Activated T-helper 2 cell treated with anti-CD3 and anti-CD28 coated beads, Interferon-gamma antibody, Interleukin-2, Interleukin-4, amounts not matched to agents 10 μg/mL and 5 μg/mL and 100 μg/mL, durations not matched to agents 14 hours and 24 hours and 36 hours (primary cell): ENCODE data around the gene RPL22. TPM values are rescaled to one million over a fixed set of nuclear protein-coding genes. Genes with fewer than 3 reads are reported as not detected.

Experiments used
- DNase-seq: peaks from one replicate; pipeline ENCODE4 v3.0.0; 2021; ENCODE audit warnings: low spot score
- H3K27ac Mint-ChIP-seq: one replicate; pipeline ENCODE4 v1.8.0; 2021; ENCODE audit warnings: mixed read lengths
- H3K27me3 Mint-ChIP-seq: one replicate; pipeline ENCODE4 v1.8.0; 2021; ENCODE audit warnings: low read depth, mixed read lengths
- H3K36me3 Mint-ChIP-seq: one replicate; pipeline ENCODE4 v1.8.0; 2021; ENCODE audit warnings: low read depth, mixed read lengths
- H3K4me1 Mint-ChIP-seq: one replicate; pipeline ENCODE4 v1.8.0; 2021; ENCODE audit warnings: low read depth, mixed read lengths
- H3K4me3 Mint-ChIP-seq: one replicate; pipeline ENCODE4 v1.8.0; 2021; ENCODE audit warnings: low read depth, mild to moderate bottlenecking, moderate library complexity, mixed read lengths
- H3K9me3 Mint-ChIP-seq: one replicate; pipeline ENCODE4 v1.8.0; 2021; ENCODE audit warnings: mixed read lengths
- intact Hi-C: fragments of 100-400 bp; cut with micrococcal nuclease; formaldehyde crosslinking; loops from one replicate; pipeline ENCODE4 v1.15.1; 2023
- total RNA-seq: library from RNA; stranded (reverse); gene quantifications from 2 replicates; pipeline ENCODE4 v1.2.3, GENCODE V29; 2022

The RPL22 gene
- total RNA-seq, 1 donor from 2014 or later: 533 TPM

- Mint-ChIP-seq H3K36me3 (peaks cover 34% of the 10 kb centered on the region), H3K27ac (no peak overlapping the region), H3K27me3 (peaks cover 16% of the 10 kb centered on the region), H3K4me3 (no peak overlapping the region), H3K4me1 (peaks cover 15% of the 10 kb centered on the region), H3K9me3 (no peaks in the 10 kb centered on the region)
- no peak for DNase-seq
- intact Hi-C loops: no loop called here
These were observed 15.2 kb downstream of the RPL22 start for GRCh38 chr1:6184083-6184783.

- intact Hi-C loops: no loop called here
- H3K27ac Mint-ChIP-seq: no peak overlapping the region
- no peak for DNase-seq
- H3K4me3 Mint-ChIP-seq: no peak overlapping the region
- no peaks in the 10 kb centered on the region for H3K9me3 Mint-ChIP-seq
- H3K27me3 Mint-ChIP-seq: peaks cover 21% of the 10 kb centered on the region
- H3K36me3 Mint-ChIP-seq: peaks cover 28% of the 10 kb centered on the region
- peaks cover 12% of the 10 kb centered on the region for H3K4me1 Mint-ChIP-seq
These were observed 15.8 kb downstream of the RPL22 start for GRCh38 chr1:6183520-6183989.

GRCh38 chr1:6181347-6181770, 18.0 kb downstream of the RPL22 start:
- no peak for DNase-seq
- intact Hi-C loops: no loop called here

GRCh38 chr1:6180707-6181311, 18.6 kb downstream of the RPL22 start:
- peaks cover 10% of the 10 kb centered on the region for H3K36me3 Mint-ChIP-seq
- DNase-seq: no peak
- no peaks in the 10 kb centered on the region for H3K9me3 Mint-ChIP-seq
- H3K4me3 Mint-ChIP-seq: no peak overlapping the region
- H3K27ac Mint-ChIP-seq: no peak overlapping the region
- H3K4me1 Mint-ChIP-seq: peaks cover 5% of the 10 kb centered on the region
- intact Hi-C loops: no loop called here
- H3K27me3 Mint-ChIP-seq: peaks cover 40% of the 10 kb centered on the region

More at GRCh38 chr1:6181347-6181770, 18.0 kb downstream of the RPL22 start:
- Mint-ChIP-seq H3K27ac (no peak overlapping the region), H3K9me3 (no peaks in the 10 kb centered on the region), H3K4me1 (peaks cover 8% of the 10 kb centered on the region), H3K36me3 (peaks cover 14% of the 10 kb centered on the region), H3K4me3 (no peak overlapping the region), H3K27me3 (peaks cover 40% of the 10 kb centered on the region)

- intact Hi-C loops: no loop called here
- Mint-ChIP-seq H3K9me3 (no peaks in the 10 kb centered on the region), H3K4me1 (peaks cover 5% of the 10 kb centered on the region), H3K4me3 (no peak within 1 kb of the TSS), H3K27ac (no peak within 1 kb of the TSS), H3K36me3 (peaks cover 6% of the 10 kb centered on the region), H3K27me3 (peaks cover 40% of the 10 kb centered on the region)
- DNase-seq: no peak
These were observed 19.1 kb downstream of the RPL22 start, which contains the start of gene CHD5 for GRCh38 chr1:6180268-6180706. CHD5 (minus strand) TSS chr1:6180321; CDS start chr1:6180023, 298 bp downstream.

- H3K36me3 Mint-ChIP-seq: peaks cover 6% of the 10 kb centered on the region
- no peaks in the 10 kb centered on the region for H3K9me3 Mint-ChIP-seq
- intact Hi-C loops: no loop called here
- peaks cover 5% of the 10 kb centered on the region for H3K4me1 Mint-ChIP-seq
- no peak overlapping the region for H3K4me3 Mint-ChIP-seq
- H3K27me3 Mint-ChIP-seq: peaks cover 40% of the 10 kb centered on the region
- H3K27ac Mint-ChIP-seq: no peak overlapping the region
- DNase-seq: no peak
These were observed 19.7 kb downstream of the RPL22 start for GRCh38 chr1:6179564-6180175.

- Mint-ChIP-seq H3K4me1 (peaks cover 4% of the 10 kb centered on the region), H3K27me3 (peaks cover 40% of the 10 kb centered on the region), H3K27ac (no peak overlapping the region), H3K36me3 (no peaks in the 10 kb centered on the region), H3K9me3 (no peaks in the 10 kb centered on the region), H3K4me3 (no peak overlapping the region)
- DNase-seq: no peak
- intact Hi-C loops: no loop called here
These were observed 20.4 kb downstream of the RPL22 start for GRCh38 chr1:6178751-6179563.

- Mint-ChIP-seq H3K4me1 (peaks cover 4% of the 10 kb centered on the region), H3K27ac (no peak overlapping the region), H3K27me3 (peaks cover 38% of the 10 kb centered on the region), H3K36me3 (no peaks in the 10 kb centered on the region), H3K4me3 (no peak overlapping the region), H3K9me3 (no peaks in the 10 kb centered on the region)
- intact Hi-C loops: no loop called here
- no peak for DNase-seq
These were observed 21.6 kb downstream of the RPL22 start for GRCh38 chr1:6177681-6178380.

- Mint-ChIP-seq H3K4me3 (no peak overlapping the region), H3K9me3 (no peaks in the 10 kb centered on the region), H3K27ac (no peak overlapping the region), H3K4me1 (peaks cover 4% of the 10 kb centered on the region), H3K27me3 (peaks cover 36% of the 10 kb centered on the region), H3K36me3 (no peaks in the 10 kb centered on the region)
- DNase-seq: no peak
- intact Hi-C loops: no loop called here
These were observed 22.6 kb downstream of the RPL22 start for GRCh38 chr1:6176779-6177178.

GRCh38 chr1:6175411-6175828, 24.0 kb downstream of the RPL22 start:
- H3K4me3 Mint-ChIP-seq: no peak overlapping the region

GRCh38 chr1:6174621-6175410, 24.6 kb downstream of the RPL22 start:
- no peak for DNase-seq
- Mint-ChIP-seq H3K4me3 (no peak overlapping the region), H3K27ac (no peak overlapping the region), H3K27me3 (peaks cover 23% of the 10 kb centered on the region), H3K4me1 (no peaks in the 10 kb centered on the region), H3K36me3 (no peaks in the 10 kb centered on the region), H3K9me3 (no peaks in the 10 kb centered on the region)
- intact Hi-C loops: no loop called here

More at GRCh38 chr1:6175411-6175828, 24.0 kb downstream of the RPL22 start:
- Mint-ChIP-seq H3K27me3 (peaks cover 23% of the 10 kb centered on the region), H3K4me1 (no peaks in the 10 kb centered on the region), H3K9me3 (no peaks in the 10 kb centered on the region), H3K36me3 (no peaks in the 10 kb centered on the region), H3K27ac (no peak overlapping the region)
- no peak for DNase-seq
- intact Hi-C loops: no loop called here
